HG03025 (cell line): Measurements from ENCODE around the gene NFATC1.

ENCODE experiments used
- ATAC-seq: cut with Tn5 transposase; IDR thresholded peaks from one replicate; pipeline ENCODE4 v1.9.1; 2021; ENCODE audit warnings: mild to moderate bottlenecking, moderate library complexity; ENCODE audit not compliant: unreplicated experiment, low FRiP score

NFATC1 gene

DNA sequence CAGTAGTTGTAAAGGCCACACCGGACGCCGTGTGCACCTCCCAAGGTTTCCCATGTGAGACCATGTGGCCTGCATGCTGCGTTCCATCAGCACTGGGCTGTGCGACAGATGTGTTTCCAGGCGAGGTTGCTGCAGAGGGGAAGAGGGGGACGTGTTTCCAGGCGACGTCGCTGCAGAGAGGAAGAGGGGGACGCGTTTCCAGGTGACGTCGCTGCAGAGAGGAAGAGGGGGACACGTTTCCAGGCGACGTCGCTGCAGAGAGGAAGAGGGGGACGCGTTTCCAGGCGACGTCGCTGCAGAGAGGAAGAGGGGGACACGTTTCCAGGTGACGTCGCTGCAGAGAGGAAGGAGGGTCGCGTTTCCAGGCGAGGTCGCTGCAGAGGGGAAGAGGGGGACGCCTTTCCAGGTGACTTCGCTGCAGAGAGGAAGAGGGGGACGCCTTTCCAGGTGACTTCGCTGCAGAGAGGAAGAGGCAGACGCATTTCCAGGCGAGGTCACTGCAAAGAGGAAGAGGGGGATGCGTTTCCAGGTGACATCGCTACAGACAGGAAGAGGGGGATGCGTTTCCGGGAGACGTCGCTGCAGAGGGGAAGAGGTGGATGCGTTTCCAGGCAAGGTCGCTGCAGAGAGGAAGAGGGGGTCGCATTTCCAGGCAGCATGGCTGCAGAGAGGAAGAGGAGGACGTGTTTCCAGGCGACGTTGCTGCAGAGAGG is 24.5 kb downstream of the NFATC1 start:
- no peak for ATAC-seq

DNA sequence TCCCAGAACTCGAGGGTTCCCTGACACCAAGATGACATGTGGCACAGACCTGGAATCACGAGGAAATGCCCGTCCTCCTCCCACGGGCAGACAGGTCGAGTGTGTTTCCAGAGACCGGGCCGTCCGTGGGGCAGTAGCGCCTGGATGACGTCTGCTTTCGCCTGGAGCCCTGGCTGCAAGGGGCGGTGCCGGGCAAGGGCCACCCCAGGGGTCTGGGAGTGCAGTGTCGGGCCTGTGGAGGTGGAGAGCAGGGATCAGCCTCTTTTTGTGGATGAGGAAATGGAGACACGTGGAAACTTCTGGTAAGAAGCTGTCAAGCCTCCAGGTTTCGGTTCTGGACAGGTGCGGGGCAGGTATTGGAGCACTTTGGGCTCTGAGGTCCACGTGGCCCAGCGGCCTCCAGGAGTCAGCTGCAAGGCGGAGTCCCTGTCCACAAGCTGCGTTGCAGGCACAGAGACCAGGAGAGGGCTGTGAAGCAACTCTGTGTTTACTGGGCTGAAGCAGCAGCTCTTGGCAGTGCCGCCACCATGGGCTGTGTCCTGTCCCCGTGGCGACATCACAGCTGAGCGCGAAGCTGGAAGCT is 25.6 kb downstream of the NFATC1 start:
- ATAC-seq: no peak

GRCh38 chr18:79422022-79422782 is 26.5 kb downstream of the NFATC1 start:
- ATAC-seq: no peak

DNA sequence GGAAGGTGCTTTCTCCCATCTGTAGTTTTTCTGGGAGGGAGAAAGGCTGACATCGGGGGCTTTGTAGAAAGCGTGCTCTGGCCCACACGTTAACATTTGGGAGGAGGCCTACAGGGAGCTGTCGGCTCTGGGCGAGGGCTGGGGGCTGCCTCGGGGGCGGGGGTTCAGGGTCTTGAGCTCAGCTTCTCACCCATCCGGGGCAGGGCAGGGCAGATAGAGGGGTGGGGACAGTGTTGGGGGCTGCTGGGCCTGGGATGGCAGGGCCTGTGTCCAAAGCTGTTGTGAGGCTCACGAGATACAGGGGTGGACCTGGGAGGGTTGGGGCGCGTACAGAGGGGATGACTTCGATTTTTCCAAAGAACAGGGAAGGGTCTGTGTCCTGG is 27.0 kb downstream of the NFATC1 start:
- ATAC-seq: no peak

DNA sequence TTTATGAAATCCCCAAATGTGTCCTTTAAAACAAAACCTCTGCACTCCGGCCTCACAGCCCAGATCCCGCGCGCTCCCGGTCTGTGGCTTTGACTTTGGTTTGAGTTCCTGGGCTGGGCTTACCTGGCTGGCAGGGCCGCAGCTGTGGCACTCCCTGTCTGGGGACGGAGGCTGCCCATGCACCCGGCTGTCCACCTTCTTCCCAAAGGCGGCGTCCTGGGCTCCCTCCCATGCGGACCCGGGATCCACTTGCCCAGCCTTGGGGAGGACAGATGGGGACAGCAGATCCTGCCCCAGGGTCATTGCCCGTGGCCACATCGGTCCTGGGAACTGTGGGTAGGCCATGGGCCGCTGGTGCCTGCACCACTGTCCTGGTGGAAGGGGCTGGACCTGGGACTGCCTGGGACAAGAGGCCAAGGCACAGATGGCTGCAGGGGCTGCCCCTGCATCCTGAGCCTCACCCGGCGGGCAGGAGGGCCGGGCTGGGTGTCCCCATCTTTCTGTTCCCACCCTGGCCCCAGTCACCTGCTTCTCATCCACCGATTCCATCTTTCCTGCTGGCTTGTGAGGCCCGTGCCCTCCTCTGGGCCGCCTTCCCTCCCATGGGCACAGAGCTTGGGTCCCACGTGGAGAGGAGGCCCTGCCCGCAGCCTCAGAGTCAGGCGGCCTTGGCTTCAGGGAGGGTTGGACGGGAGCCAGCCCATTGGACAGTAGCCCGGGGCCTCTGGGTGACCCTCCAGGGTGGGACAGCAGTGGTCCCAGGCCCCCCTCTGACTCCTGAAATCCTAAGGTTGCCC is 27.7 kb downstream of the NFATC1 start:
- ATAC-seq: no peak

- ATAC-seq: no peak
Observed at GRCh38 chr18:79424008-79424565, 28.4 kb downstream of the NFATC1 start.

- no peak for ATAC-seq
Observed at GRCh38 chr18:79424880-79425568, 29.3 kb downstream of the NFATC1 start.

GRCh38 chr18:79425569-79425886 is 29.8 kb downstream of the NFATC1 start:
- ATAC-seq: no peak

GRCh38 chr18:79426376-79427300 is 30.9 kb downstream of the NFATC1 start:
- ATAC-seq: no peak

DNA sequence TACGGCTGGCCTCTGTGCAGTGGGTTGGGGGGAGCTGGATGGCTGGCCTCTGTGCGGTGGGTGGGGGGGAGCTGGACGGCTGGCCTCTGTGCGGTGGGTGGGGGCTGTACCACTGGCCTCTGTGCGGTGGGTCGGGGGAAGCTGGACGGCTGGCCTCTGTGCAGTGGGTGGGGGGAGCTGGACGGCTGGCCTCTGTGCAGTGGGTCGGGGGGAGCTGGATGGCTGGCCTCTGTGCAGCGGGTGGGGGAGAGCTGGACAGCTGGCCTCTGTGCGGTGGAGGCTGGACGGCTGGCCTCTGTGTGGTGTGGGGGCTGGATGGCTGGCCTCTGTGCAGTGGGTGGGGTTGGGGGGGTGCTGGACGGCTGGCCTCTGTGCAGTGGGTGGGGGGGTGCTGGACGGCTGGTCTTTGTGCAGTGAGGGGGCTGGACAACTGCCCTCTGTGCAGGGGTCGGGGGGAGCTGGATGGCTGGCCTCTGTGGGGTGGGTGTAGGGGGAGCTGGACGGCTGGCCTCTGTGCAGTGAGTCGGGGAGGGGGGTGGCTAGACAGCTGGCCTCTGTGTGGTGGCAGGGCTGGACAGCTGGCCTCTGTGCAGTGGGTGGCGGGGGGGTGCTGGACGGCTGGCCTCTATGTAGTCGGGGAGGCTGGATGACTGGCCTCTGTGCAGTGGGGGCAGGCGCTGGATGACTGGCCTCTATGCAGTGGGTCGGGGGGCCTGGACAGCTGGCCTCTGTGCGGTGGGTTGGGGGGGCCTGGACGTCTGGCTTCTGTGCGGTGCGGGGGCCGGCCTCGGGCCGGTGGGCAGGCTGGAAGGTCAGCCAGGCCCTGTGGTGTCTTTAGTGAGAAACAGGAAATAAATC is 31.9 kb downstream of the NFATC1 start:
- ATAC-seq: no peak

- no peak for ATAC-seq
Observed at GRCh38 chr18:79428287-79428686, 32.6 kb downstream of the NFATC1 start.

DNA sequence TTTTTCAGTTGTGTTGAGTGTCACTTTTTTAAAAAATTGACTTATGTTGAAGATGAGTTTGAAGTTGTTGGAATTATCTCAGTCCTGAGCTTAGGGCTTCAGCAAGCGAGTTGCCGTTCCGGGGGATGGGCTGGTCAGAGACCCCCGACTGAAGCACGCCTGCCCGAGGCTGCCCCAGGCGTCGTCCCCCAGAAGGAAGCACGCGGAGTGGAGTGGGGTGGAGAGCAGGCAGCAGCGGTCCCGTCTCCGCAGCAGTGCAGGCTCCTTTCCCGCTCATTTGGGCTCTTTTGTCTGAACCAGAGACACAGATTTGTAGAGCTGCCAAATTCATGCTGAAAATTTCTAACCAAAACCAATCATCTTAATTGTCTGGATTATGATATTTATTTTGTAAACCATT is 33.7 kb downstream of the NFATC1 start:
- no peak for ATAC-seq

- ATAC-seq: no peak
Observed at GRCh38 chr18:79429785-79430281, 34.1 kb downstream of the NFATC1 start.

- no peak for ATAC-seq
Observed at GRCh38 chr18:79432376-79433120, 36.8 kb downstream of the NFATC1 start.

DNA sequence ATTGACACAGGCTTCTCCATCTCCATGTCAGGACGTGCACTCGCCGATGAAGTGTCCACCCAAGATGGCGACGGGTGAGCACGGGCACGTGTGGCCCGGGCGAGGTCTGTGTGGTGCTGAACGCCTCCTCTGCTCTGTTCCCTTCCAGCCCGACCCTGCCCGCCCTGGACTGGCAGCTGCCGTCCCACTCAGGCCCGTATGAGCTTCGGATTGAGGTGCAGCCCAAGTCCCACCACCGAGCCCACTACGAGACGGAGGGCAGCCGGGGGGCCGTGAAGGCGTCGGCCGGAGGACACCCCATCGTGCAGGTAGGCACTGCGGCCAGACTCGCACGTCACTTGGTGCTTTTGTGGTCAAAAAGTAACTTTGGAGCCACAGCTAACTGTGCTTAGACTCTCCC is 37.7 kb downstream of the NFATC1 start:
- ATAC-seq: no peak

DNA sequence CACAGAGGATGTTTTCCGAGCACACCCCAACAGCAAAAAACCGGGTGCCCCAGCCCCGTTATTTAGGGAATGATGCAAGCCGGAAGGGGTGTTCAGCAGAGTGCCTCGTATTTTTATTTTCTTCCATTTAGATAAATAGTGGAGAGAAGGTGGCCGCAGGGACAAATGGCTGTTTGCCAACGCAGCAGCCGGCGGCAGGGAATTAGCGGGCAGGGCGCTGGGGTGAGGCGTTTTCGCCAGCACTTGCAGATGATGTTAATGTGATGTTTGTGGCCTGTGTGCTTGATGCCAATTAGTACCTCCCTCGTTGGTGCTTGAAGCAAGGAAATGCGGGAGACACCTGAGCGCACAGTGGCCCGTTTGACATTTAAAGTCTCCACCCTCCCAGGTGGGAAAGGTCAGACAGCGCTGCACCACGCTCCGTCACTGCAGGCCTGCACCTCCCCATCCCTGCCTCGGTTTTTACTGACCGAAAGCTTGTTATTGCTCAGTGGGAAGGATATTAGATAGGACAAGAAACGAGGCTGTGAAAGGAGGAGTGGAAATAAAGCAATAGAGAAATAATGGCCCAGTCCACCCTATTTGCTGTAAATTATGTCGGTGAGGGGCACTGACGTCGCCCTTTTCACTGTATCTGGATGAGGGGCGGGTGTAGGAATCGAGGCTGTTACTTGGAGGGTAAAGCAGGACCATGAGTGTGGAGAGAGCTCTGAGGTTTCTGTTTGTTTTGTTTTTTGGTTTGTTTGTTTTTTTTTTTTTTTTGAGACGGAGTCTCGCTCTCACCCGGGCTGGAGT is 39.1 kb downstream of the NFATC1 start:
- no peak for ATAC-seq
